DMS114 treated with DMSO at 0.1 percent for 48 hours (cell line): ENCODE data around the gene RXRB.
A peak's percentile ranks its signal among the peaks of the same experiment; 100 is the strongest.
"Not testable (repeated sequence)": the region's sequence is repeated elsewhere in the genome, so short reads cannot be mapped to it uniquely, and the experiment has no call there.

Experiments used
- DNase-seq: peaks from one replicate; lab custom pipeline; 2025; ENCODE audit not compliant: unreplicated experiment; lab: John Stamatoyannopoulos, UW

The RXRB gene

GRCh38 chr6:33200219-33201146 lies at the start of gene RXRB, which contains the start of gene SLC39A7:
Gene RXRB (minus strand): TSS chr6:33200665. CDS start chr6:33200476, 189 bp downstream.
Gene SLC39A7 (plus strand): TSS chr6:33200867. CDS start chr6:33201246, 379 bp downstream.
- DNase-seq = peak; percentile 97

DNA sequence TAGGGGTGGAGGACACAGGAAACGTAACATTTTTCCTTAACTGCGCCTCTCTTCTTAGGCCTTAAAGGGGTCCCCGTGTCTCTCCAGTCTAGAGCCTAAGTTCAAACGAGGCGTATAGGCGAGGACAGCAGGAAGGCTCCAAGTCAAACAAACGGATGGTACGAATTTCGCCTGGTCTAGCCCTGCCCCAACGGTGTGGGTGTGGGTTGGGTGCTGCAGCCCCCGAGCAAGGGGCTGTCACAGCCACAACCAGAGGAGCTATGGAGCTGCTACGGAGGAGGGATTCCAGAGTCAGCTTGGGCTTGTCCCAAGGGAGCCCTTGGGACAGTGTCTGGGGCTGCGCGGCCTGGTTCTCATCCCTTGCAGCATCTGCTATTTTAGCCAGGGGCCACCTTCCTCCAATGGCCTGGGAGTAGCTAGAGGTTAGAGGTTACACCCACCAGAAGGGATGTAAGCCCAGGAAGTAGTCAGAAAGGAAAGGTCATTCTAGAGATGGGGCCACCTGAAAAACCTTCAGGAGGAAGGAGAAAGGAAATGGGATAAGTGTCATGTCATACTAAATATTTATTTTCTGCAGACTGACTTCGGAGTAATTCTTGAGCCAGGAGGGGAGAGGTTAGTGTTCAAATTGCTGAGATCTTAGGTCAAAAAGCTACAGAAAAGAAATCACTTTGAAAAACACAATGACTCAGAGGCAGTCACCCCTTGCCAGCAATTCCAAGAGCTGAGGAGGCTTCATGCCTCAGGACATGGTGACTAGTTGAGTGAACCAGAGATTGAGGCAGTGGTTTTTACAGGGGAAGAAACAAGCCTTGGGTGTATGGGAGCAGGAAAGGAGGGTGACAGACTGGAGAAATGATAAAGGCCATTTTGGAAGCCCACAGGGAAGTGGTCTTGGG lies 49.5 kb upstream of the RXRB start:
- DNase-seq = peak; percentile 62

DNA sequence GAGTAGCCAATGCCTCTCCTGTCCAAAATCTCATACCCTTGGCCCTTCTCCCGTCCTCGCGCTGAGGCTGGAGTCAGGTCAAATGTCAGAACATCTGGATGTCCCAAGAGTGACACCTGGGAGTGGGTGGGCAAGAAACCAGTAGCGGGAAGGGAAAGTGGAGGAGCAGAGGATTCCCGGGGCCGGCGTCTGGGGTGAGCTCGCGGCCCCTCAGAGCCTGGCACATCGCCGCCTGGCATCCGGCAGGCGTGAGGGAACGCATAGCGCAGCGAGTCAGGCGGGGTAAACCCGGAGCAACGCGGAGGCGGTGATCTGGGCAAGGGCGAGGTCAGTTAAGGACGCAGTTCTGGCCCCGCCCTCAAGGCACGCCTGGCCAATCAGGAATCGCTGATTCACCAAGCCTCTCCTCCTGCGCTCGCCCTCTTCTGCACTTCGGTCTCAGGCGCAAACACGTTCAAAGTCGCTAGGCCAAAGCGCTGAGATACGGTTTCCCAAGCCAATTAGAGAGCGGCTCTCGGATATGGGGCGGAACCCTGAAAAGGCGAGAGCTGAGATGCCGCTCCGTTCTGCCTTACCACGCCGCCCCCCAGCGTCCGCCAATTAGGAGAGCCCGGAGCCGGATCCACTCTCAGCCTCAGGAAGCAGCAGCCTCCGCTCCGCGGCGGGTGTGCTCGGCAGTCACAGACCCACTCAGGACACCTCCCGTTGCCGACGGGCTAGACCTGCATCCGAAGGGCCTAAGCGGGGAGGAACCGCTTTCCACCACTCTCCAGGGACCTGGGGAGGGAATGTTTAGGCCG lies 48.7 kb upstream of the RXRB start:
- DNase-seq = peak; percentile 99

GRCh38 chr6:33248643-33248931 lies 48.1 kb upstream of the RXRB start:
- peak; percentile 70 for DNase-seq

- DNase-seq = peak; percentile 90
Measured at GRCh38 chr6:33247977-33248642, 47.6 kb upstream of the RXRB start.

DNA sequence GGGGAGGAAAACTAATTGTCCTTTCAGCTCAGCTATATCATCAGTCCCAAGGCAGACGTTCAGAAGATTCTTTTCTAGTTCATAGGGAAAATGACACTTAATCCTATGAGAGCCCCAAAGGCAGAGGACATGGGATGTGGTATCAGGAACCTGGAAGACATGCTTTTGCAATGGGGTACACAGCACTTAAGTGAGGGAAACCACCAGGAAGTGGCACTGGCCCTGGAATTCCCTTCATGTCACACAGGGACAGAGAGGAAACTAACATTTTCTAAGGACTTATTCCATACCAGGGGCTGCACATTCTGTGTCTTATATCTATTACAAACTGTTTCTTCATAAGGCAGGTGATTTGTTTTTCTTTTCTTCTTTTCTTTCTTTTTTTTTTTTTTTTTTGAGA lies 43.0 kb upstream of the RXRB start:
- DNase-seq = no peak

DNA sequence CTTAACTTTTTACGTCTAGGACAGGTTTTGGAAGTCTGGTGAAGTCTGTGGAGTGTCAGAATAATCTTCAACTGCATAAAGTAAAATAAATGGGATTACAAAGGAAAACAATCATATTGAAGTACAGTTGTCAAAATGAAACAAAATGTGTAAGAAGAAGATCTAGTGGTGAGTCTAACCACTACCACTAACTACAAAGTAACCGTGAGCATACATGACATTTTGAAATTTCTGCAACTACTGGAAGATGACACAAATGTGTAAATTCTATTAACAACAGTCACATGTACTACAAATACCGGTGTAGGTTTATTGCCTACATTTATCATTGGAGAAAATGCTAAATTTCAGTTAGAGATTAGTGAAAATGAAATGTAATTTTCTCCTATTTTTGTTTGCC lies 41.5 kb upstream of the RXRB start:
- DNase-seq = no peak

DNA sequence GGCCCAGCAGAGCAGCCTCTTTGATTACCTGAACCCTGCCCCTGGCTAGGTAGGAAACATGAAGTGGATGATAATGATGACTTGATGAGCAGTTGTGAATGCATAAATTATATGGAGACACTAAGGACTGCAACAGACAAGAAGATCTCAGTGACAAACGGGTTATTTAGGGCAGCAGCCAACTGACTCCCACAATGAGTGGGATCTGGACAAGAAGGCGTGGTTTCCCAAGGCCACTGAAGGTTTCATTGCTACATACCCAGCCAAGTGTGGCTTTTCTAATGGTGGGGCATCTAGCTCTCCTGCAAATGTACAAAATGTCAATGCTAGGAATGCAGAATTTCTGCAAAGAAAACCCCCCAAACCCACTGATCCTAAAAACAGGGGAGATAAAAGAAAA lies 37.3 kb upstream of the RXRB start:
- no peak for DNase-seq

DNA sequence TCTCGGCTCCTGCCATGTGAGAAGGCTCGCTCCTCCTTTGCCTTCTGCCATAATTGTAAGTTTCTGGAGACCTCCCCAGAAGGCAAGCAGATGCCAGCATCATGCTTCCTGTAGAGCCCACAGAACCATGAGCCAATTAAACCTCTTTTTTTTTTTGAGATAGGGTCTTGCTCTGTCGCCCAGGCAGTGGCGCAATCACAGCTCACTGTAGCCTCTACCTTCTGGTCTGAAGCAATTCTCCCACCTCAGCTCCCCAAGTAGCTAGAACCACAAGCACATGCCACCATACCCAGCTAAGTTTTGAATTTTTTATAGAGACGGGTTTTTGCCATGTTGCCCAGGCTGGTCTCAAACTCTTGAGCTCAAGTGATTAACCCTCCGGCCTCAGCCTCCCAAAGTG lies 36.4 kb upstream of the RXRB start:
- DNase-seq = no peak

GRCh38 chr6:33236328-33236727 lies 35.9 kb upstream of the RXRB start:
- DNase-seq = no peak

DNA sequence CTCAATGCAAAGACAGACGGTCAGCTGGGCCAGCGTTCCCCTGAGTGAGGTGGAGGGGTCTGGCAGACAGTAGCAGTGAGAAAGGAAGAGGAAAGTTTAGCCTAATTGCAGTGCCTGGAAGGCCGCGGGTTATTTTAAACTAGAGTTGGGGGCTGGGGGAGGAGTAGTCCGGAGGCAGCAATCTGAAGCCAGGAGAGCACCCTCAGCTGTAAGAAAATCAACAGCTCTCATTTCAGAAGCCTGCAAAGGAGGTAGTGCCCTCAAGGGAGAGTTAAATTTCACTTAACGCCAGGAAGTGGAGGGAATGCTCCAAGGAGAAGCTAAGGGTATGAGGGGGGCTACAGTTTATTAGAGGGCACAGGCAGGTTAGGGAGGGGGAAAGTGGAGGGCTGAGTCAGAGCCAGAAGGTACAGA lies 34.8 kb upstream of the RXRB start:
- DNase-seq = no peak

- DNase-seq = not testable (repeated sequence)
Measured at GRCh38 chr6:33226503-33227120, 26.1 kb upstream of the RXRB start.

- no peak for DNase-seq
Measured at GRCh38 chr6:33217681-33218080, 17.2 kb upstream of the RXRB start.

GRCh38 chr6:33217246-33217645 lies 16.8 kb upstream of the RXRB start:
- DNase-seq = no peak

- no peak for DNase-seq
Measured at GRCh38 chr6:33216117-33216649, 15.7 kb upstream of the RXRB start.

GRCh38 chr6:33215271-33216116 lies 15.0 kb upstream of the RXRB start:
- no peak for DNase-seq

GRCh38 chr6:33213989-33214335 lies 13.5 kb upstream of the RXRB start:
- no peak for DNase-seq

DNA sequence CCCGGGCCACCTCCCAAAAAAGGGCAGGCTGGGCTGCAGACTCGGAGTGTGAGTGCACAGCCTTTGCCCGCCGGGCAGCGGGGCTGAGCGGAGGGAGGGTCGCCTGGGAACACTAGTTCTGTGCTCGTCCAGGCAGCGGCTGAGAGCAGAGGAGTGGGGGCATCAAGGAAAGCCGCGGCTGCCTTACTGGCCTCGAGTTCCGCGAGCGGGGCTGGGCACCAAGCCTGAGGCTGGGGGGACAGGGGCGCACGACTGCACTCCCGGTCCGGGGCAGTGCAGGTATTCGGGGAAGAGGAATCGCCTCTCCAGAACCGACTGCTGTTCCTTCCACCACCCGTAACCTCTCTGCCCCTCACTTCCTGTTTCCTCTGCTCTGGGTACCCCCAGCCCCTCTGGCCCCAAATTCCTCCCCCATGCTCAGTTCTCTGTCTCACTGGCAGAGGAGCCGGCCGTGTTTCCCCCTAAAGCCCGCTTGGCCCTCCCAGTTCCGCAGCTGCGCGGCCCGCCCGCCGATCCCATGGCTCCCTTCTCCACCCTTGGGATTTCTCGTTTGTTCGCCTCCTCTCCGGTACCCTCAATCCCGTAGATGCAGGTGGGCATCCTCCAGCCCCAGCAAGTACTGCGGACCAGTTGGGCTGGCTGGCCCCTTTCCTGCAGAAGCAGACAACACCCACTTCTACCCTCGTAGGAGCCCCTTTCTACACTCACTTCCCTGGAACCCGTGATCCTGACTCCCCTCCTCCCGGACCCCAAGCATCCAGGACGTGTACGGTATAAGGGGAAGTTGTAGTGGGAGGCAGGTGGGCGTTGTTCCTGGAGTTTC lies 12.9 kb upstream of the RXRB start:
- no peak for DNase-seq
